K562 (cell line): ENCODE measurements around the gene CFAP97D1. TPM values are rescaled to one million over a fixed set of nuclear protein-coding genes. Genes with fewer than 3 reads are reported as not detected.

Experiments used
- ATAC-seq: fragments of 200-7000 bp; cut with Tn5 transposase; 3 replicates; pipeline ENCODE4 v1.9.1; 2020; ENCODE audit warnings: moderate library complexity
- BruUV-seq: library from RNA; stranded (reverse); fragments of 400-500 nt; replicated peaks from 2 replicates; lab custom pipeline; 2021; lab: Mats Ljungman, UMichigan
- CTCF ChIA-PET: fragments of 300-600 bp; formaldehyde crosslinking; extraction: SDS; loops from one replicate; lab custom pipeline; 2021; ENCODE audit warnings: low intra/inter-chr PET ratio; lab: Yijun Ruan, JAX
- POLR2A ChIA-PET: fragments of 300-600, 350-650 bp; sonication (Branson Sonifier 250); formaldehyde crosslinking; extraction: SDS; loops from one replicate; lab custom pipeline; 2021; ENCODE audit warnings: antibody characterized with exemption, inconsistent platforms; lab: Yijun Ruan, JAX
- DNase-seq, 4 experiments: peaks; one replicate each; pipeline versions ENCODE4 v3.0.0 to v3.0.0-alpha.2; 2011 to 2018; ENCODE audit warnings: low spot score in 3 of 4, mixed read lengths in 3 of 4; ENCODE audit errors: extremely low read depth in 1 of 4
- FAIRE-seq: peaks from 2 replicates; lab custom pipeline; 2011; peaks lifted over from hg19 to GRCh38; lab: Jason Lieb, UNC
- H2AFZ ChIP-seq: 2 replicates; pipeline ENCODE4 v1.6.0; 2011; ENCODE audit warnings: low read depth, low read length, control low read depth, inconsistent platforms
- H3K27ac ChIP-seq: fragments of 200-600 bp; 3 replicates; pipeline ENCODE4 v1.8.0; 2011; ENCODE audit warnings: low read depth, mild to moderate bottlenecking, control low read depth, inconsistent platforms, low read length, moderate library complexity, mixed read lengths; ENCODE audit errors: extremely low read depth
- H3K27me3 ChIP-seq, 2 experiments: fragments of 300-600 bp in 1 of 2; 2 replicates in 1 of 2; 3 replicates in 1 of 2; pipeline versions ENCODE4 v1.6.0 to v1.8.0; 2011; ENCODE audit warnings: inconsistent platforms in 2 of 2, low read length in 2 of 2, mild to moderate bottlenecking in 1 of 2, mixed read lengths in 1 of 2, moderate library complexity in 1 of 2; ENCODE audit not compliant: control insufficient read depth in 2 of 2, insufficient read depth in 2 of 2
- H3K36me3 ChIP-seq: fragments of 300-600 bp; 3 replicates; pipeline ENCODE4 v1.8.0; 2011; ENCODE audit warnings: mild to moderate bottlenecking, low read length, inconsistent platforms; ENCODE audit not compliant: control insufficient read depth, insufficient read depth
- H3K4me1 ChIP-seq, 2 experiments: fragments of 200-600 bp in 1 of 2; replicated peaks in 1 of 2; 2 replicates in 1 of 2; 3 replicates in 1 of 2; pipeline versions ENCODE4 v1.5.1 to v1.8.0; 2011; ENCODE audit warnings: inconsistent platforms in 2 of 2, low read length in 2 of 2, mild to moderate bottlenecking in 1 of 2, mixed read lengths in 1 of 2, moderate library complexity in 1 of 2; ENCODE audit not compliant: control insufficient read depth in 2 of 2, insufficient read depth in 2 of 2
- H3K4me2 ChIP-seq: 2 replicates; pipeline ENCODE4 v1.6.1; 2011; ENCODE audit warnings: low read length, control low read depth, inconsistent platforms, mixed read lengths; ENCODE audit not compliant: insufficient read depth
- H3K4me3 ChIP-seq: fragments of 200-600 bp; sonication (generic), shearing (Covaris generic); 2 replicates; pipeline ENCODE4 v1.5.1; 2016; ENCODE audit warnings: control low read depth, inconsistent platforms
- H3K79me2 ChIP-seq: fragments of 200-600 bp; 3 replicates; pipeline ENCODE4 v1.8.0; 2011; ENCODE audit warnings: low read length, inconsistent platforms; ENCODE audit not compliant: control insufficient read depth, insufficient read depth
- H3K9ac ChIP-seq, 2 experiments: 2 replicates each; pipeline versions ENCODE4 v1.6.0 to v1.6.1; 2011; ENCODE audit warnings: low read depth in 2 of 2, low read length in 2 of 2, control low read depth in 1 of 2, inconsistent platforms in 1 of 2, mild to moderate bottlenecking in 1 of 2, mixed read lengths in 1 of 2; ENCODE audit not compliant: insufficient read depth in 1 of 2
- H3K9me1 ChIP-seq: one replicate; pipeline ENCODE4 v1.6.0; 2011; ENCODE audit warnings: inconsistent platforms, mild to moderate bottlenecking, low read length, moderate library complexity; ENCODE audit not compliant: control insufficient read depth, insufficient read depth
- H3K9me3 ChIP-seq: replicated peaks from 2 replicates; pipeline ENCODE4 v1.5.1; 2011; ENCODE audit warnings: low read depth, low read length, inconsistent platforms; ENCODE audit not compliant: control insufficient read depth, insufficient read depth
- H4K20me1 ChIP-seq: replicated peaks from 2 replicates; pipeline ENCODE4 v1.6.1; 2011; ENCODE audit warnings: low read length, inconsistent platforms, mixed read lengths; ENCODE audit not compliant: control insufficient read depth, insufficient read depth
- CBFA2T3 ChIP-seq: fragments of 450-650 bp; IDR thresholded peaks from 2 replicates; pipeline ENCODE4 v1.6.1; 2017
- GABPB1 ChIP-seq: sonication (generic); formaldehyde crosslinking; IDR thresholded peaks from 2 replicates; pipeline ENCODE4 v1.8.0; 2022; ENCODE audit warnings: mild to moderate bottlenecking, missing genetic modification reagents
- HDGF ChIP-seq: fragments of 450-650 bp; IDR thresholded peaks from 2 replicates; pipeline ENCODE4 v1.6.1; 2016
- JUN ChIP-seq, 2 experiments: sonication (generic) in 1 of 2; formaldehyde crosslinking in 1 of 2; IDR thresholded peaks; 2 replicates each; pipeline versions ENCODE4 v1.6.1 to v1.8.0; 2012 to 2022; ENCODE audit warnings: borderline replicate concordance in 2 of 2, mild to moderate bottlenecking in 2 of 2, improper control_type of control experiment in 1 of 2, low read depth in 1 of 2, low read length in 1 of 2, missing genetic modification reagents in 1 of 2
- ZFP91 ChIP-seq: sonication (generic); formaldehyde crosslinking; IDR thresholded peaks from 2 replicates; pipeline ENCODE4 v1.8.0; 2022; ENCODE audit warnings: mild to moderate bottlenecking, missing genetic modification reagents
- WGBS: fragments of 100-300 bp; shearing (Covaris generic); methylation state at CpG from one replicate; pipeline ENCODE4 v1.1.6; 2016; ENCODE audit warnings: low coverage, mixed read lengths; ENCODE audit not compliant: insufficient coverage; ENCODE audit errors: missing lambda C conversion rate; 5-methylcytosine and 5-hydroxymethylcytosine counted together
- in situ Hi-C: fragments of 300-500 bp; cut with MboI; formaldehyde crosslinking; loops from 4 replicates; pipeline ENCODE4 v1.15.0; 2018; ENCODE audit warnings: inconsistent platforms, mixed read lengths
- intact Hi-C: fragments of 100-400 bp; cut with micrococcal nuclease; formaldehyde crosslinking; loops from 2 replicates; pipeline ENCODE4 v1.14.2; 2022
- polyA plus RNA-seq, 8 experiments: library from polyadenylated mRNA; depleted of rRNA in 4 of 8; stranded (reverse) in 5 of 8; unstranded in 3 of 8; fragments of >200 nt; fragmentation: Nextera tagmentation in 2 of 8; fragmentation: Illumina TruSeq in 1 of 8; extraction: Ambion mirVana in 2 of 8; extraction: Trizol in 1 of 8; gene quantifications; 2 replicates each; pipeline versions ENCODE4 v1.2.1 to v1.2.3, GENCODE V29; 2011 to 2014; ENCODE audit warnings: inconsistent platforms in 1 of 8, missing spikeins in 1 of 8
- total RNA-seq, 7 experiments: library from RNA; depleted of rRNA in 6 of 7; stranded (reverse); fragments of >200 nt in 6 of 7; fragmentation: Illumina TruSeq in 2 of 7; extraction: Trizol in 2 of 7; gene quantifications; 2 replicates each; pipeline versions ENCODE4 v1.2.1 to v1.2.3, GENCODE V29; 2011 to 2021; ENCODE audit warnings: low replicate concordance in 1 of 7

CFAP97D1 gene
- total and polyA plus RNA-seq, 9 of the 15 experiments (the other 6 are each of a cell fraction or from before 2014, with no cell fraction given), result not detected

- Histone ChIP-seq H3K79me2 (no peaks in the 10 kb centered on the region), H3K4me1 (peaks cover 0 to 3% of the 10 kb centered on the region in 2 experiments; a peak in 1 of 5 replicates), H3K36me3 (peaks cover 5% of the 10 kb centered on the region; the same call in 1 of the 3 replicates), H3K9me1 (no peaks in the 10 kb centered on the region), H3K27me3 (0 out of 5 replicates have a peak, but pooled peaks cover 0 to 9% of the 10 kb centered on the region in 2 experiments), H2AFZ (no peak overlapping the region), H4K20me1 (no peaks in the 10 kb centered on the region), H3K9ac (no peak overlapping the region; a peak in 1 of 4 replicates), H3K9me3 (no peaks in the 10 kb centered on the region), H3K4me3 (no peak overlapping the region), H3K27ac (no peak overlapping the region), H3K4me2 (no peak overlapping the region)
- FAIRE-seq (no peak), DNase-seq (no peak), ATAC-seq (no peak)
- ChIA-PET POLR2A (interaction anchor here (1.2 kb wide), 1 partner anchor 44 kb away, joined by 3 read pairs; no protein-coding TSS in a partner anchor), CTCF (no interaction called here)
- no peak for TF ChIP-seq JUN (IDR thresholded peaks at IDR 0.05; ENCODE audit: borderline replicate concordance, low read depth, low read length)
- TF ChIP-seq JUN (CRISPR knock-in tag; IDR thresholded peaks at IDR 0.05; ENCODE audit: borderline replicate concordance), result no peak
- TF ChIP-seq ZFP91, result no peak
- no peak for TF ChIP-seq GABPB1 (CRISPR knock-in tag)
- no peak for TF ChIP-seq CBFA2T3
- TF ChIP-seq HDGF, result no peak
- BruUV-seq, result no TSS peak
- in situ Hi-C loops, result no loop called here
- intact Hi-C loops, result no loop called here
- 47% methylated on average over 3 of the region's 3 CpGs for WGBS
These were observed 33.2 kb downstream of the CFAP97D1 start for GRCh38 chr17:43813386-43813785.
